Thyroid gland (tissue), 4 donors: ENCODE data around the gene TGFBRAP1. TPM values are rescaled to one million over a fixed set of nuclear protein-coding genes. Genes with fewer than 3 reads are reported as not detected.

ENCODE experiments used
- DNase-seq, 2 donors: peaks; one replicate each; pipeline ENCODE4 v3.0.0-alpha.2; 2019
- H3K27ac ChIP-seq, 3 donors: fragments of 200-600 bp; sonication (generic); 1 replicate in 2 of 3; 2 replicates in 1 of 3; pipeline ENCODE4 v1.5.1; 2016 to 2019; ENCODE audit warnings: mild to moderate bottlenecking in 1 of 3, moderate library complexity in 1 of 3
- H3K27me3 ChIP-seq: fragments of 200-600 bp; sonication (generic); one replicate; pipeline ENCODE4 v1.5.1; 2019
- H3K36me3 ChIP-seq, 2 donors: fragments of 200-600 bp; sonication (generic); one replicate each; pipeline ENCODE4 v1.5.1; 2016 to 2019
- H3K4me1 ChIP-seq, 2 donors: fragments of 200-600 bp; sonication (generic); one replicate each; pipeline ENCODE4 v1.5.1; 2017 to 2019
- H3K4me3 ChIP-seq, 3 donors: fragments of 200-600 bp; sonication (generic); replicated peaks in 1 of 3; 1 replicate in 2 of 3; 2 replicates in 1 of 3; pipeline ENCODE4 v1.5.1; 2016; ENCODE audit warnings: mild to moderate bottlenecking in 1 of 3
- H3K9me3 ChIP-seq: fragments of 200-600 bp; sonication (generic); one replicate; pipeline ENCODE4 v1.5.1; 2017
- POLR2A ChIP-seq, 2 donors: fragments of 450-650 bp; IDR thresholded peaks; one replicate each; pipeline ENCODE4 v1.6.1; 2017; ENCODE audit warnings: antibody characterized with exemption in 2 of 2, mild to moderate bottlenecking in 2 of 2, moderate library complexity in 1 of 2
- WGBS, 2 donors: methylation state at CpG; one replicate each; pipeline ENCODE4 v1.1.5; 2017; 5-methylcytosine and 5-hydroxymethylcytosine counted together
- intact Hi-C: fragments of 100-400 bp; cut with DNase I; formaldehyde crosslinking; loops from one replicate; pipeline ENCODE4 v1.15.1; 2023
- total RNA-seq, 4 donors: library from RNA; depleted of rRNA; stranded (reverse); fragments of >200 nt; gene quantifications; one replicate each; pipeline ENCODE4 v1.2.3, GENCODE V29; 2016
- TF ChIP-seq, protein P1 (sequence below), 6 experiments: fragments of 200-600 bp in 3 of 6; fragments of 450-650 bp in 3 of 6; sonication (generic) in 3 of 6; IDR thresholded peaks; one replicate each; pipeline ENCODE4 v1.5.1; 2016 to 2019; ENCODE audit warnings: antibody characterized with exemption in 6 of 6, mild to moderate bottlenecking in 2 of 6, inconsistent platforms in 1 of 6, moderate library complexity in 1 of 6

The TGFBRAP1 gene, protein sequence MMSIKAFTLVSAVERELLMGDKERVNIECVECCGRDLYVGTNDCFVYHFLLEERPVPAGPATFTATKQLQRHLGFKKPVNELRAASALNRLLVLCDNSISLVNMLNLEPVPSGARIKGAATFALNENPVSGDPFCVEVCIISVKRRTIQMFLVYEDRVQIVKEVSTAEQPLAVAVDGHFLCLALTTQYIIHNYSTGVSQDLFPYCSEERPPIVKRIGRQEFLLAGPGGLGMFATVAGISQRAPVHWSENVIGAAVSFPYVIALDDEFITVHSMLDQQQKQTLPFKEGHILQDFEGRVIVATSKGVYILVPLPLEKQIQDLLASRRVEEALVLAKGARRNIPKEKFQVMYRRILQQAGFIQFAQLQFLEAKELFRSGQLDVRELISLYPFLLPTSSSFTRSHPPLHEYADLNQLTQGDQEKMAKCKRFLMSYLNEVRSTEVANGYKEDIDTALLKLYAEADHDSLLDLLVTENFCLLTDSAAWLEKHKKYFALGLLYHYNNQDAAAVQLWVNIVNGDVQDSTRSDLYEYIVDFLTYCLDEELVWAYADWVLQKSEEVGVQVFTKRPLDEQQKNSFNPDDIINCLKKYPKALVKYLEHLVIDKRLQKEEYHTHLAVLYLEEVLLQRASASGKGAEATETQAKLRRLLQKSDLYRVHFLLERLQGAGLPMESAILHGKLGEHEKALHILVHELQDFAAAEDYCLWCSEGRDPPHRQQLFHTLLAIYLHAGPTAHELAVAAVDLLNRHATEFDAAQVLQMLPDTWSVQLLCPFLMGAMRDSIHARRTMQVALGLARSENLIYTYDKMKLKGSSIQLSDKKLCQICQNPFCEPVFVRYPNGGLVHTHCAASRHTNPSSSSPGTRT
- 10 to 100 TPM; 35.4 to 53.2 (median 40.1) TPM for total RNA-seq

DNA sequence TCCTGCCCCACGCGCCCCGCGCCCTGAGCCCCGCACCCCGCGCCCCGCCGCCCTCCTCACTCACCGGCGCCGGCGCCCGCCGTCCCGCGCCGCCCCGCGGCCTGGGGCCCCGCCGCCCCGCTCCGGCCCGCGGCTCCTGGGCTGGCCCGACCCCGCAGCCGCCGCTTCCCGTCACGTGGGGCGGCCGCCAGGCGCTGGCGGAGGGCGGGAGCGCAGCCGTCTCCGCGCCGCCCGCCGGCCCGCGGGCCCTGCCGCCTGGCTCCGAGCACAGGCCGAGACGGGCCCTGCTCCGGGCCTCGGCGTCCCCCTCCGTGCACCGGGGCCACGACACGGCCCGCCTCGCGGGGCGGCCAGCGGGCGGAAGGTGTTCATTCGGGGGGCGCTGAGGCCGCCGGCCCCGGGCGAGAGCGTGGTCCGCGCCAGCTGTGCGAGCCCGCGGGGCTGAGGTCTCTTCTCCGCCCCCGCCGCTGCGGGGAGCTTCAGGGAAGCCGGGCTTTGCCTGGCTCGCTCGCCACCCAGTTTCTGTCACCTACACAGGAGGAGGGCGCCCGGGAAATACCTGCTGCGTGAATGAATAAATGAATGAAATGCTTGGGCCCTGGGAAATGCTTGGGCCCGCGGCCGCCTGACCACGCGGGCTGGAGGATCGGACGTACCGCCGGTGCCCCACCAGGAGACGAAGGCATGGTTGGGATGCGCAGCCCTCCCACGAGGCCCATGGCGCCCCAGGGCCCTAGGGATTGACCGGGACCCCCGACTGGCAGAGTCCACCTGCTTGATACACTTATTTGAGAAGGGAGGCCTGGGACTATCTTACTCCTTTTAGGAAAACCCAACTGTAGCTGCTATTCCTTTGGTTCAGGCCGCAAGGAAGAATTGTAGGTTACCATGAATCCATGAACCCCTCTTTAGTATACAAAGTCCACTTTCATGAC is at the start of gene TGFBRAP1:
Gene TGFBRAP1 (minus strand): TSS at position 175 of the 935 bp plus-strand sequence. CDS start 21,434 bp downstream, outside the sequence.
- intact Hi-C loops, result no loop called here
- TF ChIP-seq, protein P1, sequence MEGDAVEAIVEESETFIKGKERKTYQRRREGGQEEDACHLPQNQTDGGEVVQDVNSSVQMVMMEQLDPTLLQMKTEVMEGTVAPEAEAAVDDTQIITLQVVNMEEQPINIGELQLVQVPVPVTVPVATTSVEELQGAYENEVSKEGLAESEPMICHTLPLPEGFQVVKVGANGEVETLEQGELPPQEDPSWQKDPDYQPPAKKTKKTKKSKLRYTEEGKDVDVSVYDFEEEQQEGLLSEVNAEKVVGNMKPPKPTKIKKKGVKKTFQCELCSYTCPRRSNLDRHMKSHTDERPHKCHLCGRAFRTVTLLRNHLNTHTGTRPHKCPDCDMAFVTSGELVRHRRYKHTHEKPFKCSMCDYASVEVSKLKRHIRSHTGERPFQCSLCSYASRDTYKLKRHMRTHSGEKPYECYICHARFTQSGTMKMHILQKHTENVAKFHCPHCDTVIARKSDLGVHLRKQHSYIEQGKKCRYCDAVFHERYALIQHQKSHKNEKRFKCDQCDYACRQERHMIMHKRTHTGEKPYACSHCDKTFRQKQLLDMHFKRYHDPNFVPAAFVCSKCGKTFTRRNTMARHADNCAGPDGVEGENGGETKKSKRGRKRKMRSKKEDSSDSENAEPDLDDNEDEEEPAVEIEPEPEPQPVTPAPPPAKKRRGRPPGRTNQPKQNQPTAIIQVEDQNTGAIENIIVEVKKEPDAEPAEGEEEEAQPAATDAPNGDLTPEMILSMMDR (IDR thresholded peaks at IDR 0.05), result peak in 1 of 6 experiments; percentile 10
- TF ChIP-seq POLR2A (IDR thresholded peaks at IDR 0.05), result peak in 1 of 2 donors; percentile 55
- no peaks in the 10 kb centered on the region for H3K27me3 ChIP-seq
- peak within 1 kb of the TSS; percentile 74 to 80 (median 79) for H3K27ac ChIP-seq
- DNase-seq, result peak; percentile 53 to 55
- H3K9me3 ChIP-seq, result no peaks in the 10 kb centered on the region
- peak within 1 kb of the TSS; percentile 3 to 61 (median 54) for H3K4me3 ChIP-seq
- WGBS, 2 donors, result 7 to 87% methylated on average over 1 to 24 of the region's 101 CpGs
- H3K4me1 ChIP-seq, result peaks cover 15 to 19% of the 10 kb centered on the region in 2 donors
- H3K36me3 ChIP-seq, result peaks cover 0 to 4% of the 10 kb centered on the region in 2 donors

DNA sequence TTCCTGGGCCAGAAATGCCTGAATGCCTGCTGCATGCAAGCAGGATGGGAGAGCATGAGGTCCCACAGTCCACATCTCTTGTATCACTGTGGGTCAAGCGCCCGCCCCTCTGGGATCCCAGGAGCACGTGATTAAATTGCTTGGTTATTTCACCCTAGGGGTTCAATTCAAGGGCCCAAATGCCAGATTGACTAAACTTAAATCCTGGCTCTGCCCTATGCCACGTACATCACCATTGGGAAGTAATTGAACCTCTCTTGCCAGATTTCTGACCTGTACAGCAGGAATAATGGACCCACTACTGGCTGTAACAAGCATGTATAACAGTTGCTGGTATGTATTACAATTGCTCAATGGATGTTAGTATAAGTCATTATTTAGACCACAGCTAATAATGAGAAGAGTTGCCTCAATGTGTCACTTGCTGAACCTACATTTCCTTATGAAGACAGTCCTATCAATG is 49.4 kb upstream of the TGFBRAP1 start:
- WGBS, 2 donors, result 89 to 92% methylated on average over 4 of the region's 4 CpGs
- H3K27ac ChIP-seq, result no peak overlapping the region
- peaks cover 29 to 40% of the 10 kb centered on the region in 2 donors for H3K4me1 ChIP-seq
- intact Hi-C loops, result no loop called here
- no peaks in the 10 kb centered on the region for H3K36me3 ChIP-seq
- no peaks in the 10 kb centered on the region for H3K9me3 ChIP-seq
- no peaks in the 10 kb centered on the region for H3K27me3 ChIP-seq
- DNase-seq, result no peak
- TF ChIP-seq POLR2A (IDR thresholded peaks at IDR 0.05), result no peak
- TF ChIP-seq, protein P1 (IDR thresholded peaks at IDR 0.05), result no peak
- H3K4me3 ChIP-seq, result no peak overlapping the region

DNA sequence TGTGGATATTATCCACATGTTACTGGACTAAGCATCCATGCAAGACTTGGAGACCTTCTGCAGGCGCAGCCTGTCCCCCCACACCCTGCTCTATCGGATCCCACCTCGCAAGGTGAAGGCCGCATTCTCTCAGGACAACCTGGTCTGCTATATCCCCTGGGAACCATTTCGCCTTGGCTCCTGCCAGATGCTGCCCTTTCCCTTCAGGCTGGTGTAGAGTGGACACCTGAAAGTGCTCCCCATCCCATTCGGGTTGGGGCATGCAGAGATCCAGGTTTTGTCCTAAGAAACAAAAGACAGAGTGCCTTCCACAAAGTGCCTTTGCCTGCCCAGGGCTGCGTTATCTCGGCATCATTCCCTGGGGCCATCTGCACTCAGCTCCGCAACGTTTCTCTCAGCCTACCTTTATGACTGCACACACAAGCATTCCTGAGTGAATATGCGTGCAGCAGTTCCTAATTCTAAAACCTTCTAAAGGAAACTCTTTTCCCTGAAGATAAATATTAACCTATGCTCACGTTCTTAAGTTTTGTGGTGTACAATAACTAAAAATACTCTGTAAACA is 48.8 kb upstream of the TGFBRAP1 start:
- Histone ChIP-seq H3K27ac (no peak overlapping the region), H3K27me3 (no peaks in the 10 kb centered on the region), H3K36me3 (no peaks in the 10 kb centered on the region), H3K4me1 (peaks cover 29 to 40% of the 10 kb centered on the region in 2 donors), H3K9me3 (no peaks in the 10 kb centered on the region), H3K4me3 (no peak overlapping the region)
- WGBS, 2 donors, result 94 to 95% methylated on average over 11 to 12 of the region's 12 CpGs
- no peak for TF ChIP-seq POLR2A (IDR thresholded peaks at IDR 0.05)
- TF ChIP-seq, protein P1 (IDR thresholded peaks at IDR 0.05), result no peak
- intact Hi-C loops, result no loop called here
- no peak for DNase-seq

- intact Hi-C loops, result no loop called here
- Histone ChIP-seq H3K4me1 (peaks cover 29 to 40% of the 10 kb centered on the region in 2 donors), H3K4me3 (no peak overlapping the region), H3K9me3 (no peaks in the 10 kb centered on the region), H3K36me3 (no peaks in the 10 kb centered on the region), H3K27ac (peak overlapping the region in 2 of 3 donors; percentile 17 to 93), H3K27me3 (no peaks in the 10 kb centered on the region)
- WGBS, 2 donors, result 84 to 86% methylated on average over 3 of the region's 3 CpGs
- no peak for TF ChIP-seq POLR2A (IDR thresholded peaks at IDR 0.05)
- TF ChIP-seq, protein P1 (IDR thresholded peaks at IDR 0.05), result peak in 2 of 6 experiments; percentile 22 to 32
- DNase-seq, result no peak
Measured at GRCh38 chr2:105377871-105378270, 48.3 kb upstream of the TGFBRAP1 start.
